Fibroblast of pulmonary artery (primary cell): ENCODE measurements around the gene GSX2.
A peak's percentile ranks its signal among the peaks of the same experiment; 100 is the strongest.

Experiments
- DNase-seq: peaks from one replicate; pipeline ENCODE4 v3.0.0-alpha.2; 2010; ENCODE audit warnings: low read depth
- H3K4me3 ChIP-seq: replicated peaks from 2 replicates; pipeline ENCODE4 v1.5.1; 2011; ENCODE audit warnings: low read depth, mild to moderate bottlenecking, control low read depth, low read length, moderate library complexity
- TF ChIP-seq, protein P1 (sequence below): IDR thresholded peaks from 2 replicates; pipeline ENCODE4 v1.5.1; 2011; ENCODE audit warnings: mild to moderate bottlenecking, control low read depth, low read length, inconsistent platforms; ENCODE audit errors: missing control alignments

The GSX2 gene

DNA sequence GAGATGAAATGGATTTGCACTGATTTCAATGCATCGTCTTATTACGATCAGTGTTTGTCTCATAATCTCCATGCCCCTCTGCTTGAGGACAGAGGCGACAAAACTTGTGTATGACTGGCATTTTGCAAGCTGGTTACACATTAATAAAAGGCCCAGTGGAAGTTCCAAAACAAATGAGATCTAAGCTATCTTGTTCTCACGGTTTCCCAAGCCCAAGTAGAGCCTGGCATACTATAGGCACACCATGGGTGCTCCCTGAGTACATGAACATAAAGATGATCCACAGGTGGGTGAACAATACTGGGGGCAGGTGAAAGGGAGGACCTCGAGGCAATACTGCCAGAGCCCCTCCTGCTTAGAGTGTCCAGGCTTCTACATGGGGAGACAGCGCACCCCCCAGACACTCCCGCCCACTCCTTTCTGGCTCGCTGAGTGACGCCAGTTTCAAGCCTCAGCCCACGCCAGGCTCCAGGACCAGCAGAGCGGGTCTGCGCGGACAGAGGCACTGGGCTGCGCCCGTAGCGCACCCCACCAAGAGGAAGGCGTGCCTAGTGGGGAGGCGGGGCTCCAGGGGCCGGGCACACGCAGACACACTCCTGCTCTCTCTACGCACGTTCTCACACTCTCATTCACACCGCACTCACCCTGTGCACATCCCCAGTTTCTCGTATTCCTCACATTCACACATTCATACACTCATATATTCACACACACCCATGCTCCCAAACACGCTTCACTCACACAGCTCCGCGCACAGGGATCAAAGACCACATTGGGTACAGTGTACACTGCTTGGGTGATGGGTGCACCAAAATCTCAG is 8.9 kb upstream of the GSX2 start:
- peak overlapping the region; percentile 65 for H3K4me3 ChIP-seq
- TF ChIP-seq, protein P1, sequence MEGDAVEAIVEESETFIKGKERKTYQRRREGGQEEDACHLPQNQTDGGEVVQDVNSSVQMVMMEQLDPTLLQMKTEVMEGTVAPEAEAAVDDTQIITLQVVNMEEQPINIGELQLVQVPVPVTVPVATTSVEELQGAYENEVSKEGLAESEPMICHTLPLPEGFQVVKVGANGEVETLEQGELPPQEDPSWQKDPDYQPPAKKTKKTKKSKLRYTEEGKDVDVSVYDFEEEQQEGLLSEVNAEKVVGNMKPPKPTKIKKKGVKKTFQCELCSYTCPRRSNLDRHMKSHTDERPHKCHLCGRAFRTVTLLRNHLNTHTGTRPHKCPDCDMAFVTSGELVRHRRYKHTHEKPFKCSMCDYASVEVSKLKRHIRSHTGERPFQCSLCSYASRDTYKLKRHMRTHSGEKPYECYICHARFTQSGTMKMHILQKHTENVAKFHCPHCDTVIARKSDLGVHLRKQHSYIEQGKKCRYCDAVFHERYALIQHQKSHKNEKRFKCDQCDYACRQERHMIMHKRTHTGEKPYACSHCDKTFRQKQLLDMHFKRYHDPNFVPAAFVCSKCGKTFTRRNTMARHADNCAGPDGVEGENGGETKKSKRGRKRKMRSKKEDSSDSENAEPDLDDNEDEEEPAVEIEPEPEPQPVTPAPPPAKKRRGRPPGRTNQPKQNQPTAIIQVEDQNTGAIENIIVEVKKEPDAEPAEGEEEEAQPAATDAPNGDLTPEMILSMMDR = no peak
- no peak for DNase-seq

DNA sequence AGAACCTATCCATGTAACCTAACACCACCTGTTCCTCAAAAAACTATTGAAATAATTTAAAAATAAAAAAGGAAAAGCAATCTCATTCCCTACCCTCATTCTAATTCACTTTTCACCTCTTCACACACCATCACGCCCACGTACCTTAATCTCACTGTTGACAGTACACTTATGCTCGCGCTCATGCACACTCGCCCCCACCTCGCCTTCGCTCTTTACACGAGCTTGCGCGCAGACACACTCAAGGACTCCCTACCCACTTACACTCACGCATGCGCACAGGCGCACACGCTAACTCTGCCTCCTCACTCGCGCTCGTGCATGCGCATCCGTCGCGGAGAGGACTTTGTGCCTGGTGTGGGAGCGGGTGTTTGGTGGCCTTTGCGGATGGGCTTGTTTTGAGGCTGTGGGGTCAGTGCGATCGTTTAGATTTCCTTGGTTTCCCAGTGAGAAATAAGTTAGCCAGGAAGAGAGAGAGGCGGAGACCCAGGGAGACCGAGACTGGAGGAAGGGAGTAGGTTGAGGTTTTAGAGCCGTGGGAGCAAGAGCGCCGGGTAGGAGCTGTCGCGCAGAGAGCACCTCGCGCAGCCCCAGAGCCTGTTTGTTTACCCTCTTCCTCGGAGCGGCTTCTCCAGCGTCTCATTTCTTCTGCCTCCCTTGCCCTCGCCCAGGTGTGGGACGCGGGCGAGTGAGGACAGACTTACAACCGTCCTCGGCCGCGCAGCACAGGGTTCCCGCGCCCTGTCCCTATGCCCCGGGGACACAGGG is 8.1 kb upstream of the GSX2 start:
- peak overlapping the region; percentile 65 for H3K4me3 ChIP-seq
- TF ChIP-seq, protein P1 = no peak
- peak; percentile 79 for DNase-seq

DNA sequence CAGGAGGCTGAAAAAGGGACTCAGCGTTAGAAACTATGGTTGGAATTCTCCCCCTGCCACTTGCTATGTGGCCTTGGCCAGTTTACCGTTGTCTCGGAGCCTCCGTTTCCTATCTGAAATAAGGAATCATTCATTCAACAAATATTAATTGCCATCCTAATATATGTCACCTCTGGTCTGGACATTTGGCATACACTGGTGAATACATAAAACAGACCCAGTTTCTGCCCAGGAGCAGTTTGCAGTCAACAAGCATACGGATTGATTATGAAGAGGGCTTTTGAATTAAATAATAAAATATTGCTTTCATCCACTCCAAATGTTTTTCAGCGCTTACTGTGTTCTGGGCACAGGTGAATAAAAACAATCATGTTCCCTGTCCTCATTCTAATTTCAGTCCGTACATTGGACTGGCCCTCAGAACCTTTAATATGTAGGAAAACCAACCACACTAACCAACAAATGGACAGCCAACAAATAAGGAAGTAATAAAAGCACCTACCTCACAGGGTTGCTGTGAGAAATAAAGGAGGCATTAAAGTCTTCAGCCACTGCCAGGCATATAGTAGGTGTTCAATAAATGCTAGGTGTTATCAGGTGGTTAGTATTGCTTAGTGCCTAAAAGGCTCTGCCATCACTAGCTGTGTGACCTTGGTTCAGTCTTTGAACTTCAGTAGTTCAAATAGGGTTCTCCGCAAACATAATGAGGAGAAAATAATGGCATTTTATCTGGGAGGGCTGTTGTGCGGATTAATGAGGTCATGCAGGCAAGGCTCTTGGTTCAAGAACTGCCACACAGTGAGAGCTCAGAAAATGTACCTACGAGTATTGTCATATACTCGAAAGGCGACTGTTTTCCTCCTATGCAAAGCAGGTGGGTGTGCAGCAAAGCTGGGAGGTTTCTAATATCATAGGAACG is 7.3 kb upstream of the GSX2 start:
- peak overlapping the region; percentile 65 for H3K4me3 ChIP-seq
- TF ChIP-seq, protein P1 = no peak
- no peak for DNase-seq

DNA sequence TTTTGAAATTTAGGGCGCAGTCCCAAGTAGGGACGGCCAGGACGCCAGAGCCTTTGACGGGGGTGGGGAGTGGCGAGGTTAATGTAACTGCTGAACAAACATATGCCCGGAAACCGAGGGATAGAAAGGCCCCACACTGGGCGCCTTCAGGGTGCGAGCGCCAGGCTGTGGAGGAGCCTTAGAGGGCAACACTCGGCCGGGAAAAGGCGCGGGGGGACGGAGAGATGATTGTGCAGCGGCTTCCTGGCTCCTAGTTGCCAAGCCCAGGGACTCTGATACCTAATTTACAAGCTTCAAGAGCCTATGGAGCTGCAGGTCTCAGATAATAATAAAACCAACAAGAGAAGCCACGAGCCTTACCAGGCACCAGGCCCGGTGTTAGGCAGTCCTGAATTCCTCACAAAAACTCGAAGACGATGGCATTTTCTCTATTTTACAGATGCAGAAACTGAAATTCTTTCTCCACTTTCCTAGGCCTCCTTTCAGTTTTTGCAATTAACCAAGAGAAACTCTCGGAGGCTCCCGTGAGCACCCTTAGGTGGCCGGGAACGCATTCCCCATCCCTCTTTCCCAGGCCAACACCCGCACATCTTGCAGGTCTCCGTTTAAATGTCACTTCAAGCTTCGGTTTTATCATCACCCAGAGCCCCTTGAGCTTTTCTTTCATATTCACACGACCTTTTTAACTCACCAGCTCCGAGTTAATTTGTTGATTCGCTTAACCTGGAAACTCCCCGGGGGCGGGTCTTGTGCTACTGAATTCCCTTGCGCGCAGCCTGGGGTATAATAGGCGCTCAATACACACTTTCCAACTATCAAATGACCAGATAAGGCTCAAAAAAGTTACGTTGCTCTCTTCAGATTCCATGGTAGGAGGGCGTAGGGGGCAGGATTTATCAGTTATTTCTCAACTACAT is 6.4 kb upstream of the GSX2 start:
- TF ChIP-seq, protein P1 = no peak

DNA sequence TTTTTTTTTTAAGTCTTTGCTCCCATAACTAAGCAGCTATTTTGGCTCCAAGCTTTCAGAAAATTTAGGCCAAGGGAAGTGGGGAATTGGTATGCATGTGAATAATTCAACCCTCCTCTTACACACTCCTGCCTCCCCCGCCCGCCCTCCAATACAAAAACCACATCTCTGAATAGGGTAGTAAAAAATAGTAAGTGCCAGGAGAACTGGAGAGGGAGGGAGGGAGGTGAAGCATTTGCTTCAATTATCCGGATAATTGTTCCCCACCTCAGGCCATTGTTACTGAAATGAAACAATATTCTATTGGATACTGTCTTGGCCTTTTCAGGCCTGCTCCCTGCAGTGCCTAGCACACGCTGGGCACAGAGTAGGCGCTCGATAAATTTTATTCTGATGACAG is 5.5 kb upstream of the GSX2 start:
- no peak for DNase-seq
- TF ChIP-seq, protein P1 = no peak
- H3K4me3 ChIP-seq = no peak overlapping the region

More for the DNA sequence above, 6.4 kb upstream of the GSX2 start:
- H3K4me3 ChIP-seq = no peak overlapping the region
- DNase-seq = no peak
